DND-41 (cell line): Measurements from ENCODE around the gene ZNF79.

Experiments
- EZH2 ChIP-seq: IDR thresholded peaks from 3 replicates; pipeline ENCODE4 v1.6.1; 2012; ENCODE audit warnings: borderline replicate concordance, low read depth, mild to moderate bottlenecking, moderate library complexity, low read length, inconsistent platforms; ENCODE audit not compliant: severe bottlenecking
- TF ChIP-seq, protein P1 (sequence below): IDR thresholded peaks from 2 replicates; pipeline ENCODE4 v1.5.1; 2012; ENCODE audit warnings: borderline replicate concordance, low read length, moderate library complexity, mild to moderate bottlenecking; ENCODE audit not compliant: poor library complexity, severe bottlenecking; ENCODE audit errors: extremely low read depth

DNA sequence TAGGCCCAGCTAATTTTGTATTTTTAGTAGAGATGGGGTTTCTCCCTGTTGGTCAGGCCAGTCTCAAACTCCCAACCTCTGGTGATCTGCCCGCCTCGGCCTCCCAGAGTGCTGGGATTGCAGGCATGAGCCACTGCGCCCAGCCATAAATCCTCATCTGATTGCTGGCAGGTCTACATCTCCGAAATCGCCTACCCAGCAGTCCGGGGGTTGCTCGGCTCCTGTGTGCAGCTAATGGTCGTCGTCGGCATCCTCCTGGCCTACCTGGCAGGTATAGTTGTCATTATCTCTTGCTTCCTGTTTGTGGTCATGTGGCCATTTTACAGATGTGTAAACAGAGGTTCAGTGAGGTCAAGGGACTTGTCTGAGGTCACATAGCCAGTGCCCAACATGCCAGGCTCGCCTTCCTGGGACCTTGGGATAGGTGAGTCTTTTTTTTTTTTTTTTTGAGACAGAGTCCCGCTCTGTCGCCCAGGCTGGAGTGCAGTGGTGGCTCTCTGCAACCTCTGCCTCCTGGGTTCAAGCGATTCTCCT, 24.4 kb upstream of the ZNF79 start:
- TF ChIP-seq, protein P1, sequence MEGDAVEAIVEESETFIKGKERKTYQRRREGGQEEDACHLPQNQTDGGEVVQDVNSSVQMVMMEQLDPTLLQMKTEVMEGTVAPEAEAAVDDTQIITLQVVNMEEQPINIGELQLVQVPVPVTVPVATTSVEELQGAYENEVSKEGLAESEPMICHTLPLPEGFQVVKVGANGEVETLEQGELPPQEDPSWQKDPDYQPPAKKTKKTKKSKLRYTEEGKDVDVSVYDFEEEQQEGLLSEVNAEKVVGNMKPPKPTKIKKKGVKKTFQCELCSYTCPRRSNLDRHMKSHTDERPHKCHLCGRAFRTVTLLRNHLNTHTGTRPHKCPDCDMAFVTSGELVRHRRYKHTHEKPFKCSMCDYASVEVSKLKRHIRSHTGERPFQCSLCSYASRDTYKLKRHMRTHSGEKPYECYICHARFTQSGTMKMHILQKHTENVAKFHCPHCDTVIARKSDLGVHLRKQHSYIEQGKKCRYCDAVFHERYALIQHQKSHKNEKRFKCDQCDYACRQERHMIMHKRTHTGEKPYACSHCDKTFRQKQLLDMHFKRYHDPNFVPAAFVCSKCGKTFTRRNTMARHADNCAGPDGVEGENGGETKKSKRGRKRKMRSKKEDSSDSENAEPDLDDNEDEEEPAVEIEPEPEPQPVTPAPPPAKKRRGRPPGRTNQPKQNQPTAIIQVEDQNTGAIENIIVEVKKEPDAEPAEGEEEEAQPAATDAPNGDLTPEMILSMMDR, result no peak
- no peak for TF ChIP-seq EZH2
